C4-2B (cell line): ENCODE measurements around the gene RAPGEF1.
A peak's percentile ranks its signal among the peaks of the same experiment; 100 is the strongest.

ENCODE experiments used
- H3K27ac ChIP-seq: fragments of 450-650 bp; 2 replicates; pipeline ENCODE4 v1.5.1; 2017
- ZFX ChIP-seq: fragments of 450-650 bp; IDR thresholded peaks from 2 replicates; pipeline ENCODE4 v1.6.1; 2017
- TF ChIP-seq, protein P1 (sequence below): fragments of 450-650 bp; conservative IDR thresholded peaks from 2 replicates; pipeline ENCODE4 v1.5.1; 2017; ENCODE audit warnings: mild to moderate bottlenecking

RAPGEF1 gene

GRCh38 chr9:131748411-131748955, 8.6 kb upstream of the RAPGEF1 start:
- TF ChIP-seq, protein P1, sequence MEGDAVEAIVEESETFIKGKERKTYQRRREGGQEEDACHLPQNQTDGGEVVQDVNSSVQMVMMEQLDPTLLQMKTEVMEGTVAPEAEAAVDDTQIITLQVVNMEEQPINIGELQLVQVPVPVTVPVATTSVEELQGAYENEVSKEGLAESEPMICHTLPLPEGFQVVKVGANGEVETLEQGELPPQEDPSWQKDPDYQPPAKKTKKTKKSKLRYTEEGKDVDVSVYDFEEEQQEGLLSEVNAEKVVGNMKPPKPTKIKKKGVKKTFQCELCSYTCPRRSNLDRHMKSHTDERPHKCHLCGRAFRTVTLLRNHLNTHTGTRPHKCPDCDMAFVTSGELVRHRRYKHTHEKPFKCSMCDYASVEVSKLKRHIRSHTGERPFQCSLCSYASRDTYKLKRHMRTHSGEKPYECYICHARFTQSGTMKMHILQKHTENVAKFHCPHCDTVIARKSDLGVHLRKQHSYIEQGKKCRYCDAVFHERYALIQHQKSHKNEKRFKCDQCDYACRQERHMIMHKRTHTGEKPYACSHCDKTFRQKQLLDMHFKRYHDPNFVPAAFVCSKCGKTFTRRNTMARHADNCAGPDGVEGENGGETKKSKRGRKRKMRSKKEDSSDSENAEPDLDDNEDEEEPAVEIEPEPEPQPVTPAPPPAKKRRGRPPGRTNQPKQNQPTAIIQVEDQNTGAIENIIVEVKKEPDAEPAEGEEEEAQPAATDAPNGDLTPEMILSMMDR, result no peak
- TF ChIP-seq ZFX, result no peak
- H3K27ac ChIP-seq, result no peak overlapping the region

DNA sequence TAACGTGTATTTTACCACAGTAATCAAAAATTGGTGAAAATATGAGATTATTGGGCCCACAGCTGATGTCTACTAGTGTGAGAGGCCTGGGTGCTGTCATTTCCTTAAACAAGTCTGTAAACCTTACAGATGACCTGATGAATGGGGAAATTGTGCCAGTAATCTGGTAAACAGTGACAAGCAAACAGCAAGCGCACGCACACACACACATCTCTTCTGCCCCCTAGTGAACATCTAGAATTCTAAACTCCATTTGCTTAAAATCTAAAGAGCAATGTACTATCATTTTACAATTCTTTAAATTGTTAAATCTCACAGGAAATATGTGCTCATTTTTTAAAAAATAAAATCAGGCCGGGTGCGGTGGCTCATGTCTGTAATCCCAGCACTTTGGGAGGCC, 7.5 kb upstream of the RAPGEF1 start:
- TF ChIP-seq ZFX, result no peak
- TF ChIP-seq, protein P1, result peak; percentile 80
- no peak overlapping the region for H3K27ac ChIP-seq

GRCh38 chr9:131745610-131746009, 5.7 kb upstream of the RAPGEF1 start:
- no peak for TF ChIP-seq ZFX
- TF ChIP-seq, protein P1, result no peak
- no peak overlapping the region for H3K27ac ChIP-seq

- H3K27ac ChIP-seq, result no peak overlapping the region
- TF ChIP-seq, protein P1, result no peak
- TF ChIP-seq ZFX, result no peak
Measured at GRCh38 chr9:131744720-131745201, 4.9 kb upstream of the RAPGEF1 start.

DNA sequence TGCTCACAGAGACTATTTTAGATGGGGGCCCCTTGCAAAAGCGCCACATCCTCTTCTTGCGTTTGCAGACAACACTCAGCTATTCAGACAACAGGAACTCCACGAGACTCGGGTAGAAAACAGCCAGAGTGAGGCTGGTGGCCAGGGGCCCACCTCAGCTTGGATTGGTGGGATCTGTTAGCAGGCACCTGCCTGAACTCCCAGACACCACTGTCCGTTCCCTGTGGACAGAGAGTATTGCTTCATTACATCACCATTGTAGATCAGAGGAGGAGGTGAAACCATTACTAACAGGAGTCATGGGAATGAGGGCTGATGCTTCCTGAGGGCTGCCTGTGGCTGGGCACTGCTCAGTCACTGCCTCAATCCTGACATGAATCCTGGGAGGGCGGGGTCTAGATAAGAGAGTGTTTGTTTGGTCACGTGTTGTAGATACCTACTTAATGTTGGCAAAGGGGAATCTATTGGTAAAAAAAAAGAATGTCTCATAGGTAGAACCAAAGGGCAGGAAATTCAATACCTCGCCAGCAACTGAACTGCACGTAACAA, 4.4 kb upstream of the RAPGEF1 start:
- no peak overlapping the region for H3K27ac ChIP-seq
- TF ChIP-seq ZFX, result no peak
- TF ChIP-seq, protein P1, result no peak

GRCh38 chr9:131743501-131743900, 3.6 kb upstream of the RAPGEF1 start:
- no peak for TF ChIP-seq ZFX
- TF ChIP-seq, protein P1, result no peak
- H3K27ac ChIP-seq, result no peak overlapping the region

DNA sequence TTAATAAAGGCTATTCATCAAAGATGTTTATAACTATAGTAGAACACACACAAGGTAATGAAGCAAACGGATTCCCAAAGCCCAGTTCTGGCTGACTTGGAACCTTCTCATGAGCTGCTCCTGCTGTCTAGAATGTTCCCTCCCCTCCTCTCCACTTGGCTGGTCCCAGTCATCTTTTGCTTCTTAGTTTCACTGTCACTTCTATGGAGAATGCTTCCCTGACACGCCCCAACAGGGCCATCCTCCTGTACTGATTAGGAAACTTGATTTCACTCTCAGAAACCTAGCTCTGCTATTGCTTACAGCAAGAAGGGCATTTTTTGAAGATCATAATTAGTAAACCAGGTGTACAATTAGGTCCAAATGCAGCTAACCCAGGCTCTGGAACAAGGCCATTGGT, 3.2 kb upstream of the RAPGEF1 start:
- TF ChIP-seq, protein P1, result no peak; the same call in 1 of the 2 replicates
- no peak for TF ChIP-seq ZFX
- H3K27ac ChIP-seq, result no peak overlapping the region
